Kidney glomerular epithelial cell (primary cell): ENCODE results near the gene HS3ST4.
"Not testable (repeated sequence)": the region's sequence is repeated elsewhere in the genome, so short reads cannot be mapped to it uniquely, and the experiment has no call there.

ENCODE experiments used
- DNase-seq: peaks from one replicate; lab custom pipeline; 2025; lab: John Stamatoyannopoulos, UW

HS3ST4 gene

DNA sequence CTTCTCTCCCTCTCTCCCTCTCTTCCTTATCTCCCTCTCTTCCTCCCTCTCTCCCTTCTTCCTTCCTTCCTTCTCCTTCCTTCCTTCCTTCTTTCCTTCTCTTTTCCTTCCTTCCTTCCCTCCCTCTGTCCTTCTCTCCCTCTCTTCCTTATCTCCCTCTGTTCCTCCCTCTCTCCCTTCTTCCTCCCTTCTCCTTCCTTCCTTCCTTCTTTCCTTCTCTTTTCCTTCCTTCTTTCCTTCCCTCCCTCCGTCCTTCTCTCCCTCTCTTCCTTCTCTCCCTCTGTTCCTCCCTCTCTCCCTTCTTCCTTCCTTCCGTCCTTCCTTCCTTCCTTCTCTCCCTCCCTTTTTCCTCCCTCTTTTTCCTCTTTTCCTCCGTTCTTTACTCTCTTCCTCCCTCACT lies 38.6 kb downstream of the HS3ST4 start:
- no peak for DNase-seq

DNA sequence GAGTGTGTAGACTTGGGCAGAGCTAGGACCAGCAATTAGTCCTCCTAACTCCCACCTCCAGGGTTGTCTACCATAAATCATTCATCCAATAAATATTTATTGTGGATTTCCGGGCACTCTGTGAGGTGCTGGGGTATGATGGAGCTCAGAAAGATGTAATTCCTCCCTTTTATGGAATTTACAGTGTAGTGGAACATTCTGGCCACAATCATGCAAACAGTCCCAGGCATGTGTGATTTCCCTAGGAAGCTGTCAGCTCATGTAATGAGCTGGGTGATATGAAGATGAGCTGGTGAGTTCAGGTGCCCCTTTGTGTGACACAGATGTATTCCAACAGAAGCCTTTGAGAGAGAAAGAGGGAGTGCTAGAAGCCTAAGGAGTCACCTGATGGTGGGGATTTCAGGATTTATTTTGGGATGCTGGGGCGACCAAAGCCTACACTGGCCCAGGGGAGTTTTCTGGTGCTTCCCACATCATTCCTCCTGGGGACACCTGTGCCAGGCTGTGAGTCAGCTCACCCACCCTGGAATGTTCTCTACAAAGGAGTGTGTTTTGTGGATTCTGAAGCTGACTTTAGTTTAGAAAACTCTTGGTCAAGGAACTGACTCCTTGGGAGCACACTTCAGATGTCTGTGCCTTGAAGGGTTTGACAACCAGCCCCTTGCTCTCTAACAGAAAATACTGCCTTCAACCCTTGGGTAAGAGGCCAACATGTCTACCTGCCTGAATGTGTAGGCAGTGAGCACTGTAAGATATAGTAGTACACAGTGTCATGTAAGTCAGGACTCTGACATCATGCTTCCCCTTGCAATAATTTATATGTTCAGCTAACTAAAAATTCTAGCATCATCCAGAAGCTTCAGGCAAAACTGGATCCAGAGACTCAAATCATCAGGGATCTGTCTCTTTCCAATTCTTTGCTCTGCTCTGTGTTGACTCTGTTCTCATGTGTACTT lies 42.9 kb downstream of the HS3ST4 start:
- no peak for DNase-seq

- DNase-seq = no peak
Measured at GRCh38 chr16:25735645-25736044, 43.9 kb downstream of the HS3ST4 start.

DNA sequence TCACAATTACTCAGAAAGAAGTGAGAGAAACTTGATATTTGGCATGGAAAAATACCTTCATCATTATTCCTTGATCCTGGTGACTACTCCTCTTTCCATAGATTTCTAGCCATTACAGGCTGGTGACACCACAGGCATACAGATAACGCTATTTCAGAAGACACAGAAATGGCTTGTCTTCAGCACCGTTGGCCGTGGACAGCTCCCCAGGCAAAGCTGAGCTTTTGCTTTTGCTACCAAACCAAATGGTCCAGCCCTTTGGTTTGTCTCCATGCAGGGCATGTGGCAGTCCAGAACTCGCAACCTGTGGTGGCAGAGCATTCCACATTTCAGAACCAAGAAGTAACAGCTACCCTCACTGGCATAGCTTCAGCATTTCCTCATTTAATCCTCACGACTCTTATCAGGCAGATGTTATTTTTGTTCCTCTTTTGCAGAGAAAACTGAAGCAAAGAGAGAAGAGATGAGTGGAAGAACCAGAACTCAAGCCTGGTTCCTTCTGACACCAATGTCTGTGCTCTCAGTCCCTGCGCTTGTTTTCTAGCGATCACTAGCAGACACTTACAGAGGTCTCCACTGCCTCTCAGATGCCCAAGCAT lies 55.5 kb downstream of the HS3ST4 start:
- DNase-seq = no peak

- no peak for DNase-seq
Measured at GRCh38 chr16:25748092-25748654, 56.4 kb downstream of the HS3ST4 start.

- no peak for DNase-seq
Measured at GRCh38 chr16:25750488-25751216, 58.9 kb downstream of the HS3ST4 start.

- no peak for DNase-seq
Measured at GRCh38 chr16:25751230-25751835, 59.6 kb downstream of the HS3ST4 start.

- DNase-seq = no peak
Measured at GRCh38 chr16:25764466-25764865, 72.7 kb downstream of the HS3ST4 start.

DNA sequence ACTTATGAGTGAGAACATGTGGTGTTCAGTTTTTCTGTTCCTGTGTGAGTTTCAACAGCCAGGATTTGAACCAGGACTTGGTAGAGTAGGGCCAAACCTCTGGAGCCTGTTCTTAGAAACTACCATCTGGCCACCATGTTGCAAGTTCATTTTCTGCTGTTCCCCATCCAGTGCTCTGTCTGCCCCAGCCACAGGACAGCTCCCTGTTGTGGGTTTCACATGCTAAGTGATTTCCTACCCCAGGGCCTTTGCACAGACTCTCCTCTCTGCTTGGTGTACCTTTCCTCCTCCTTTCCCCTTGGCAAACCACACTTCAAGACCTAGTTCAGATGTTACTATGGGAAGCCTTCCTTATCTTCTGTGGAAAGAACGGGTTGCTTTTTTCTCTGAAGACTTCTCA lies 79.5 kb downstream of the HS3ST4 start:
- DNase-seq = no peak

DNA sequence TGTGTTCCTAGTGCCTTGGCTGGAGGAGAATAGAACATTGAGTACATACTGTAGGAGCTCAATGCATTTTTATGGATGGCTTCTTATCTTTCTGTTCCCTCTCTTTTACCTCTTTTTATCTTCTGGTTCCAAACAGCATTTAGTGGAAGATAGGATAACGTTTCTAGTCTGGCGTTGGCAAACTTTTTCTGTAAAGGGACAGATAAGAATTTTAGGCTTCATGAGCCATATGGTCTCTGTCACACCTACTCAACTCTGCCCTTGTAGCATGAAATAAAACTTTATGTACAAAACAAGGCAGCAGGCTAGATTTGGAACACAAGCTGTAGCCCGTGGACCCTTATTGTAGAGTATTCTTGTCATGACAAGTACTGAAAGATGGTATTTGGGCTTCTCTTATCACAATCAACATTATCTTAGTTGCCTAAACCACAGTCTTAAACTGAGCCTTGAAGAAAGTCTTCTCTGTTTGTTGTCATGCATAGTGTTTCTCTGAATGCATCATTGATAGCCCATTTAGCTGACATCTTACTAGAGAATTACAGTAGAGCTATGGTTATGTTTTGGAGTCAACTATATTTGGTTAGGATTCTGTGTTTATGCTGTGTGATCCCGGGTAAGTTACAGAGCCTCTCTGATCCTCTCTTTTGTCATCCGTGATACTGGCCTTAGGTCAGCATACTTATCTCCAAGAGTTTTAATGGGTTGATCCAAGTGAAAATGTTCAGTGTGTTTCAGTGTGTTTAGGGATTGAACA lies 80.2 kb downstream of the HS3ST4 start:
- DNase-seq = no peak

- DNase-seq = not testable (repeated sequence)
Measured at GRCh38 chr16:25776214-25776613, 84.5 kb downstream of the HS3ST4 start.

GRCh38 chr16:25783226-25783625 lies 91.5 kb downstream of the HS3ST4 start:
- no peak for DNase-seq

- DNase-seq = no peak
Measured at GRCh38 chr16:25785361-25785760, 93.6 kb downstream of the HS3ST4 start.

DNA sequence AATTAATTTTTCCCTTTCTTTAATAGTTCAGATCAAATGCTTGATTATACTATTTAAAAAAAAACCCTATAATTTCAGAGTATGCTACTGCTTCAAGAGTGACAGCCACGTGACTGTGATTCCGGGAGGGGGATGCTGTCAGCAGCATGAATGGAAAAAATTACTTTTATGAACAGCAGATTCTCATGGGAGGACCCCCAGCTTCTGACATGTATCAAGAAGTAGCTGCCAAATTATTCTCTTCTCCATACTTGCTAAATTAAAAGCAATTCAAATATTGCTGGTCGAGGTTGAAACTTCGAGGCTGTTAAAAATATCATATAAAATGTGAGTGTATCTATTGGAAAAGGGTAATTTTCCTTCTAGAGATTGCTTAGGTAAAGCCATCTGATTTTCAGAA lies 95.0 kb downstream of the HS3ST4 start:
- DNase-seq = no peak

DNA sequence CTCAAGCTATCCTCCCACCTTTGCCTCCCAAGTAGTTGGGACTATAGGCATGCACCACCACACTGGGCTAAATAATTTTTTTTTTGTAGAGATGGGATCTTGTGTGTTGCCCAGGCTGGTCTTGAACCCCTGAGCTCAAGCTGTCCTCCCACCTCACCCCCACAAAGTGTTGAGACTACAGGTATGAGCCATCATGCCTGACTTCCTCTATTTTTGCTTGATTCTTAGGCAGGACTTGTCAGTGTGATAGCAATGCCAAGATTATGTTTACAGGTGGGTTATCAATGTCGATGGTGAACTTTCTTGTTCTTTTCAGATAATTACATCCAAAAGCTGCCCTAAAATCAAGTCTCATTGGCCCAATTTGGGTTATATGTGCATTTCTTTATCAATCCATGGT lies 96.9 kb downstream of the HS3ST4 start:
- no peak for DNase-seq

GRCh38 chr16:25796239-25796638 lies 104.5 kb downstream of the HS3ST4 start:
- no peak for DNase-seq

DNA sequence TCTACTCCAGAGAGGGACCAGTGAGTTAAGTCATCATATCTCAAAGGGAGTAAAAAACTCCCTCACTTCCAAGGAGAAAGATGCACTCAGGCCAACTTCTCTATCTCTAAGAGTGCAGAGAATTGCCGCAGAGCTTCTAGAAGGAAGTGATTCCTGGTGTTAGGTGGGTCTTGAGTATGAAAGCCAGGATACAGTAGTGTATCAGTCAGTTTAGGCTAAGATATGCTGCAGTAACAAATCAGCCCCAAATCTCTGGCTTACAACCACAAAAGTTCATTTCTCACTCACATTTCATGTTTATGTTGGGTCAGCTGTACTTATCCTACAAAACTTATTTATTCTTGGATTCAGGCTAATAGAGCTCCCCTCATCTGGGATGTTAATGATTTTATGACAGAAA lies 106.3 kb downstream of the HS3ST4 start:
- no peak for DNase-seq

- no peak for DNase-seq
Measured at GRCh38 chr16:25799816-25800215, 108.1 kb downstream of the HS3ST4 start.

GRCh38 chr16:25812215-25812614 lies 120.5 kb downstream of the HS3ST4 start:
- DNase-seq = no peak

DNA sequence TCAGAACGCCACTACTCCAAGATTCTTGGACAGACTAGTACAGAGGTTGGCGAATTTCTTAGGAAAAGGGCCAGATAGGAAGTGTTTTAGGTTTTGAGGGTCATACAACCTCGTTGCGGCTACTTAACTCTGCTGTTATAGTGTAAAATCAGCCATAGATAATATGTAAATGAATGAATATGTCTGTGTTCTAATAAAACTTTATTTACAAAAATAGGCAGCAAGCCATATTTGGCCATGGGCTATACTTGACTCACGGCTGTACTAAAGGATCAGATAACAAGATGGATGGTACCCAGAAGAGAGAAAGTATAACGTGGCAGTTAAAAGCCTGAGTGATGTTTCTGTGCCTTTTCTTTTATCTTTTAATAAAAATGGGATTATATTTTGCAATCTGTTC lies 125.5 kb downstream of the HS3ST4 start:
- DNase-seq = no peak

DNA sequence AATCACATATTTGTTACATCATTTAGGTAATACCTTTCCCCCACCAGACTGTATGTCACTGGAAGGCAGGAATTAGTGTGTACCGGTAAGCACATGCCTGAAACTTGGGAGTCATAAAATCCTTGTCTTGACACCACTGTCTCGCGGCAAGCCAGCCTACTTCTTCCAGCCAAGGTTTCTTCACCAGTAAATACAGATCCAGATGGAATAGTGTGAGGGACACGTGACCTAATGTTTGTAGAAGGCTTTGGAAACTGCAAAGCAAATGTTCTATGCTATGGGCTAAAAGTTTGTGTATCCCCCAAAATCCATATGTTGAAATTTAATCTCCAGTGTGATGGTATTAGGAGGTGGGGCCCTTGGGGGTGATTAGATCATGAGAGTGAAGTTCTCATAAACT lies 126.1 kb downstream of the HS3ST4 start:
- DNase-seq = no peak
